Activated CD4-positive, alpha-beta T cell treated with anti-CD3 and anti-CD28 coated beads, Interleukin-2, Interleukin-6, amounts not matched to agents 100 ng/mL and 50 ng/mL, durations not matched to agents 16 hours and 8 hours (primary cell): ENCODE measurements around the gene DLG4.

Experiments used
- DNase-seq: peaks from one replicate; pipeline ENCODE4 v3.0.0-alpha.2; 2020

Gene DLG4

GRCh38 chr17:7228920-7229319 lies 9.3 kb upstream of the DLG4 start:
- no peak for DNase-seq

GRCh38 chr17:7226721-7227710 lies 7.4 kb upstream of the DLG4 start:
- DNase-seq: no peak

GRCh38 chr17:7225711-7226331 lies 6.2 kb upstream of the DLG4 start:
- DNase-seq: no peak

GRCh38 chr17:7224661-7225111 lies 5.0 kb upstream of the DLG4 start:
- no peak for DNase-seq

- no peak for DNase-seq
These were observed 4.5 kb upstream of the DLG4 start for GRCh38 chr17:7224110-7224509.

GRCh38 chr17:7223375-7223774 lies 3.7 kb upstream of the DLG4 start:
- no peak for DNase-seq

GRCh38 chr17:7222972-7223292 lies 3.3 kb upstream of the DLG4 start:
- no peak for DNase-seq

GRCh38 chr17:7222093-7222971 lies 2.7 kb upstream of the DLG4 start:
- DNase-seq: no peak

GRCh38 chr17:7221278-7222092 lies 1.8 kb upstream of the DLG4 start:
- no peak for DNase-seq

- DNase-seq: peak; percentile 79
These were observed 1.1 kb upstream of the DLG4 start for GRCh38 chr17:7220593-7221277.

- no peak for DNase-seq
These were observed 316 bp downstream of the DLG4 start for GRCh38 chr17:7219229-7219811.

GRCh38 chr17:7218758-7219157 lies 878 bp downstream of the DLG4 start:
- DNase-seq: no peak

- no peak for DNase-seq
These were observed 1.5 kb downstream of the DLG4 start for GRCh38 chr17:7218166-7218565.

GRCh38 chr17:7217113-7217987 lies 2.3 kb downstream of the DLG4 start:
- DNase-seq: no peak

GRCh38 chr17:7216242-7217112 lies 3.2 kb downstream of the DLG4 start:
- DNase-seq: no peak

- no peak for DNase-seq
These were observed 3.9 kb downstream of the DLG4 start for GRCh38 chr17:7215652-7216180.

GRCh38 chr17:7215136-7215638 lies 4.4 kb downstream of the DLG4 start:
- DNase-seq: no peak

GRCh38 chr17:7214300-7215135 lies 5.1 kb downstream of the DLG4 start:
- DNase-seq: peak; percentile 99
